HCT116 (cell line): ENCODE data around the gene GSN. TPM values are rescaled to one million over a fixed set of nuclear protein-coding genes. Genes with fewer than 3 reads are reported as not detected.
A peak's percentile ranks its signal among the peaks of the same experiment; 100 is the strongest.

Source experiments
- ATAC-seq: fragments of 200-7000 bp; cut with Tn5 transposase; 2 replicates; pipeline ENCODE4 v1.9.1; 2020; ENCODE audit warnings: mild to moderate bottlenecking, moderate library complexity
- BruUV-seq: library from RNA; stranded (reverse); fragments of 400-500 nt; replicated peaks from 2 replicates; lab custom pipeline; 2021; lab: Mats Ljungman, UMichigan
- CTCF ChIA-PET: fragments of 300-600 bp; sonication (Branson Sonifier 250); formaldehyde crosslinking; loops from one replicate; lab custom pipeline; 2021; ENCODE audit warnings: antibody characterized with exemption; lab: Charles Lee
- POLR2A ChIA-PET: fragments of 300-600, 350-600 bp; sonication (Branson Sonifier 250); formaldehyde crosslinking; loops from one replicate; lab custom pipeline; 2021; ENCODE audit warnings: antibody characterized with exemption; lab: Charles Lee
- RAD21 ChIA-PET, 2 experiments: fragments of 300-600 bp; sonication (Branson Sonifier 250); formaldehyde crosslinking; loops; one replicate each; lab custom pipeline; 2023; ENCODE audit warnings: low total read pairs in 2 of 2; ENCODE audit not compliant: uncharacterized antibody in 2 of 2, unreplicated experiment in 2 of 2, low non-redundant PET in 1 of 2; lab: Charles Lee
- DNase-seq: peaks from one replicate; pipeline ENCODE4 v3.0.0-alpha.2; 2010; ENCODE audit warnings: low read depth, low spot score
- H2AFZ ChIP-seq: fragments of 200-600 bp; shearing (Covaris generic), sonication (generic); 2 replicates; pipeline ENCODE4 v1.6.1; 2017; ENCODE audit warnings: low read depth, mixed run types, mixed read lengths, antibody characterized with exemption, low read length; ENCODE audit not compliant: poor library complexity, severe bottlenecking
- H3K27ac ChIP-seq: 2 replicates; pipeline ENCODE4 v1.5.1; 2012; ENCODE audit warnings: low read depth, low read length
- H3K27me3 ChIP-seq: fragments of 200-600 bp; sonication (generic); 2 replicates; pipeline ENCODE4 v1.6.1; 2016; ENCODE audit warnings: mixed run types, low read length, mixed read lengths; ENCODE audit not compliant: insufficient read depth
- H3K36me3 ChIP-seq, 2 experiments: fragments of 200-500 bp in 1 of 2; fragments of 200-600 bp in 1 of 2; sonication (Bioruptor generic) in 1 of 2; sonication (generic) in 1 of 2; 2 replicates each; pipeline versions ENCODE4 v1.5.1 to v1.6.1; 2014 to 2016; ENCODE audit warnings: low read length in 2 of 2, inconsistent platforms in 1 of 2, mixed read lengths in 1 of 2, mixed run types in 1 of 2; ENCODE audit not compliant: insufficient read depth in 2 of 2, control insufficient read depth in 1 of 2
- H3K4me1 ChIP-seq, 2 experiments: fragments of 200-600 bp in 1 of 2; sonication (generic) in 1 of 2; 2 replicates each; pipeline versions ENCODE4 v1.5.1 to v1.6.1; 2012 to 2017; ENCODE audit warnings: low read length in 2 of 2, inconsistent platforms in 1 of 2, mild to moderate bottlenecking in 1 of 2, mixed read lengths in 1 of 2, mixed run types in 1 of 2, moderate library complexity in 1 of 2; ENCODE audit not compliant: insufficient read depth in 2 of 2, control insufficient read depth in 1 of 2
- H3K4me2 ChIP-seq: fragments of 200-600 bp; sonication (generic); 2 replicates; pipeline ENCODE4 v1.6.1; 2017; ENCODE audit warnings: mixed run types, low read length, mixed read lengths
- H3K4me3 ChIP-seq, 2 experiments: fragments of 200-600 bp in 1 of 2; sonication (generic) in 1 of 2; replicated peaks in 1 of 2; 2 replicates each; pipeline ENCODE4 v1.5.1; 2011 to 2016; ENCODE audit warnings: low read length in 2 of 2, control low read depth in 1 of 2, low read depth in 1 of 2, mild to moderate bottlenecking in 1 of 2, mixed read lengths in 1 of 2, mixed run types in 1 of 2
- H3K79me2 ChIP-seq: fragments of 200-600 bp; sonication (generic); 2 replicates; pipeline ENCODE4 v1.6.1; 2017; ENCODE audit warnings: mild to moderate bottlenecking, mixed run types, low read length, moderate library complexity, mixed read lengths; ENCODE audit not compliant: insufficient read depth
- H3K9ac ChIP-seq: fragments of 200-600 bp; sonication (generic); 2 replicates; pipeline ENCODE4 v1.6.1; 2016; ENCODE audit warnings: low read length, mixed read lengths
- H3K9me2 ChIP-seq: fragments of 200-600 bp; sonication (generic), shearing (Covaris generic); 2 replicates; pipeline ENCODE4 v1.6.1; 2017; ENCODE audit warnings: mixed run types, mild to moderate bottlenecking, moderate library complexity; ENCODE audit not compliant: insufficient read depth
- H3K9me3 ChIP-seq, 2 experiments: fragments of 200-500 bp in 1 of 2; fragments of 200-600 bp in 1 of 2; sonication (Bioruptor generic) in 1 of 2; sonication (generic) in 1 of 2; 2 replicates each; pipeline ENCODE4 v1.6.1; 2014 to 2017; ENCODE audit warnings: low read length in 2 of 2, mixed read lengths in 2 of 2, inconsistent platforms in 1 of 2, low read depth in 1 of 2, mild to moderate bottlenecking in 1 of 2, mixed run types in 1 of 2, moderate library complexity in 1 of 2; ENCODE audit not compliant: control insufficient read depth in 1 of 2, insufficient read depth in 1 of 2
- H4K20me1 ChIP-seq: fragments of 200-600 bp; sonication (generic), shearing (Covaris generic); 2 replicates; pipeline ENCODE4 v1.6.1; 2017; ENCODE audit warnings: mixed run types, mild to moderate bottlenecking, moderate library complexity; ENCODE audit not compliant: insufficient read depth
- CBX3 ChIP-seq: IDR thresholded peaks from 2 replicates; pipeline ENCODE4 v1.6.1; 2012; ENCODE audit warnings: low read depth
- CEBPB ChIP-seq: IDR thresholded peaks from 2 replicates; pipeline ENCODE4 v1.6.1; 2012; ENCODE audit warnings: low read depth
- EGR1 ChIP-seq: IDR thresholded peaks from 2 replicates; pipeline ENCODE4 v1.6.1; 2012; ENCODE audit warnings: low read depth
- EZH2phosphoT487 ChIP-seq: fragments of 200-600 bp; IDR thresholded peaks from 2 replicates; pipeline ENCODE4 v1.6.1; 2018; ENCODE audit warnings: antibody characterized with exemption, borderline replicate concordance
- JUND ChIP-seq: IDR thresholded peaks from 2 replicates; pipeline ENCODE4 v1.6.1; 2012
- POLR2AphosphoS5 ChIP-seq: IDR thresholded peaks from 2 replicates; pipeline ENCODE4 v1.6.1; 2011; ENCODE audit warnings: mild to moderate bottlenecking, low read depth, low read length, moderate library complexity
- SRF ChIP-seq: IDR thresholded peaks from 2 replicates; pipeline ENCODE4 v1.6.1; 2012; ENCODE audit warnings: low read depth
- YY1 ChIP-seq: IDR thresholded peaks from 2 replicates; pipeline ENCODE4 v1.6.1; 2011; ENCODE audit warnings: low read length, low read depth, moderate library complexity, mild to moderate bottlenecking; ENCODE audit not compliant: insufficient replicate concordance; ENCODE audit errors: extremely low read depth
- intact Hi-C: fragments of 100-400 bp; cut with micrococcal nuclease; formaldehyde crosslinking; loops from 2 replicates; pipeline ENCODE4 v1.10.0; 2022
- total RNA-seq: library from RNA; stranded (reverse); gene quantifications from one replicate; pipeline ENCODE4 v1.2.1, GENCODE V29; 2021; ENCODE audit not compliant: unreplicated experiment

The GSN gene
- total RNA-seq, 1 experiment from 2014 or later, result 71.3 TPM

GRCh38 chr9:121268851-121269641 is 1.1 kb downstream of the GSN start:
- peak overlapping the region; percentile 73 for H3K9ac ChIP-seq
- peak overlapping the region; percentile 27; the same call in 1 of the 2 replicates for H3K27ac ChIP-seq
- ChIA-PET RAD21 (interaction anchor here in 1 of 2 experiments (2.3 kb wide), 1 partner anchor 9 kb away, joined by 5 read pairs; no protein-coding TSS in a partner anchor), POLR2A (interaction anchor here (1.1 to 2.4 kb wide), 4 partner anchors 9 to 29 kb away, joined by 3 to 21 read pairs (median 6); no protein-coding TSS in a partner anchor), CTCF (interaction anchor here (1.4 to 2.2 kb wide), 4 partner anchors 9 to 18 kb away, joined by 5 to 19 read pairs (median 6); no protein-coding TSS in a partner anchor)
- H3K27me3 ChIP-seq, result no peaks in the 10 kb centered on the region
- H4K20me1 ChIP-seq, result no peaks in the 10 kb centered on the region
- intact Hi-C loops, result no loop called here
- H3K9me2 ChIP-seq, result no peaks in the 10 kb centered on the region
- ATAC-seq (no peak), DNase-seq (no peak)
- peaks cover 27 to 29% of the 10 kb centered on the region in 2 experiments for H3K4me1 ChIP-seq
- no peaks in the 10 kb centered on the region for H3K79me2 ChIP-seq
- peak overlapping the region; percentile 98 for H3K4me2 ChIP-seq
- H3K36me3 ChIP-seq, result no peaks in the 10 kb centered on the region
- H3K4me3 ChIP-seq, result peak overlapping the region; percentile 65 to 85
- H2AFZ ChIP-seq, result no peak overlapping the region
- BruUV-seq, result no TSS peak
- TF ChIP-seq CEBPB (no peak), JUND (no peak), SRF (no peak), YY1 (no peak), EGR1 (no peak), EZH2phosphoT487 (no peak), POLR2AphosphoS5 (no peak), CBX3 (no peak)
- no peaks in the 10 kb centered on the region for H3K9me3 ChIP-seq
